Activated CD8-positive, alpha-beta T cell treated with anti-CD3 and anti-CD28 coated beads for 36 hours (primary cell): Measurements from ENCODE around the gene AP4S1. TPM values are rescaled to one million over a fixed set of nuclear protein-coding genes. Genes with fewer than 3 reads are reported as not detected.
"Not testable (repeated sequence)": the region's sequence is repeated elsewhere in the genome, so short reads cannot be mapped to it uniquely, and the experiment has no call there.

Experiments used
- ATAC-seq: fragments of 200-7000 bp; cut with Tn5 transposase; one replicate; pipeline ENCODE4 v1.10.0; 2021; ENCODE audit warnings: mild to moderate bottlenecking, moderate library complexity
- CTCF ChIA-PET: fragments of 350-600 bp; sonication (Branson Sonifier 250); formaldehyde crosslinking; loops from one replicate; lab custom pipeline; 2021; ENCODE audit warnings: antibody characterized with exemption; lab: Charles Lee
- POLR2A ChIA-PET: fragments of 350-600 bp; sonication (Branson Sonifier 250); formaldehyde crosslinking; loops from one replicate; lab custom pipeline; 2021; ENCODE audit warnings: antibody characterized with exemption; lab: Charles Lee
- DNase-seq: peaks from one replicate; pipeline ENCODE4 v3.0.0-alpha.2; 2020
- H3K27ac Mint-ChIP-seq: one replicate; pipeline ENCODE4 v1.8.0; 2021; ENCODE audit warnings: mild to moderate bottlenecking, mixed read lengths
- H3K27me3 Mint-ChIP-seq: one replicate; pipeline ENCODE4 v1.8.0; 2021; ENCODE audit warnings: mixed read lengths
- H3K36me3 Mint-ChIP-seq: one replicate; pipeline ENCODE4 v1.8.0; 2021; ENCODE audit warnings: low read depth, mixed read lengths
- H3K4me1 Mint-ChIP-seq: one replicate; pipeline ENCODE4 v1.8.0; 2021; ENCODE audit warnings: low read depth, mixed read lengths
- H3K4me3 Mint-ChIP-seq: one replicate; pipeline ENCODE4 v1.8.0; 2021; ENCODE audit warnings: mild to moderate bottlenecking, moderate library complexity, mixed read lengths
- H3K9me3 Mint-ChIP-seq: one replicate; pipeline ENCODE4 v1.8.0; 2021; ENCODE audit warnings: mixed read lengths
- intact Hi-C: fragments of 100-400 bp; cut with micrococcal nuclease; formaldehyde crosslinking; loops from one replicate; pipeline ENCODE4 v1.10.0; 2022
- total RNA-seq, 2 experiments: library from RNA; stranded (reverse); gene quantifications; one replicate each; pipeline ENCODE4 v1.2.3, GENCODE V29; 2021
- TF ChIP-seq, protein P1 (sequence below): fragments of 200-600 bp; IDR thresholded peaks from one replicate; pipeline ENCODE4 v1.8.0; 2022; ENCODE audit warnings: antibody characterized with exemption, mild to moderate bottlenecking

AP4S1 gene
- total RNA-seq, 2 experiments from 2014 or later = 3.6 to 4.0 TPM

DNA sequence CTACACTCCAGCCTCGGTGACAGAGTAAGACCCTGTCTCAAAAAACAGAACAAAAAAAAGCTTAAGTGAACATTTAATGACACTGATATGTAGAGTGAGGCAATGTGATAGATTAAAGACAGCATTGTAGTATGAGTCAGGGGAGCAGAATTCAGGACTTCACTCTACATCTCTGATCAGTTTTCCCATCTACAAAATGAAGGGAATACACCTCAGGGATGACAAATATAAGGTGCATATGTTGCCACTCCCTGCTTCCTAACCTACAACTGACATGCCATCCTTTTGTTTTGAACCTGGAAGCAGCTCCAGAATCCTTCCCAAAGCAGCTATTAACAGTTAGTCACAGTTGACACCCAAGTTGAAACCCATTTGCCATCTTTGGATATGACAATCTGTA, 31.6 kb downstream of the AP4S1 start:
- ChIA-PET POLR2A (no interaction called here), CTCF (interaction anchor here (0.6 kb wide), 1 partner anchor 8 kb away, joined by 3 read pairs; no protein-coding TSS in a partner anchor)

DNA sequence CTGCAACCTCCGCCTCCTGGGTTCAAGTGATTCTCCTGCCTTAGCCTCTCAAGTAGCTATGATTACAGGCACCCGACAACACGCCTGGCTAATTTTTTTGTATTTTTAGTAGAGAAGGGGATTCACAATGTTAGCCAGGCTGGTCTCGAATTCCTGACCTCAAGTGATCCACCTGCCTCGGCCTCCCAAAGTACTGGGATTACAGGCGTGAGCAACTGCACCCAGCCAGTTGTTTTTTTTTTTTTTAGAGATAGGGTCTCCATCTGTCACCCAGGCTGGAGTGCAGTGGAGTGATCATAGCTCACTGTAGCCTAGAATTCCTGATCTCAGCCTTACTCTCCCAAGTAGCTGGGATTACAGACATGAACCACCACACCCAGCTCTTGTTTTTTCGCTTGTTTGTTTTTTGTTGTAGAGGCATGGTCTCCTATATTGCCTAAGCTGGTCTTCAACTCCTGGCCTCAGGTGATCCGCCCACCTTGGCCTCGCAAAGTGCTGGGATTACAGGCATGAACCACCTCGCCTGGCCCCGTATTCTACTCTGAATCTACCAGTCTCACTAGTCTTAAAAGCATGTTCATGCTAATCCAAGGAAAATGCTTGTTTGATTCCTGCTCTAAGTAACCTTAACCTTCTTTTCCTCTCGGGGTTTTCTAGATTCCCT, 32.4 kb downstream of the AP4S1 start:
- no peak for ATAC-seq
- intact Hi-C loops = no loop called here
- Mint-ChIP-seq H3K4me1 (peaks cover 10% of the 10 kb centered on the region), H3K9me3 (no peaks in the 10 kb centered on the region), H3K36me3 (peaks cover 1% of the 10 kb centered on the region), H3K4me3 (no peak overlapping the region), H3K27me3 (no peaks in the 10 kb centered on the region), H3K27ac (no peak overlapping the region)
- CTCF ChIA-PET = interaction anchor here (1.1 kb wide), 1 partner anchor 297 kb away, joined by 3 read pairs; no protein-coding TSS in a partner anchor
- no peak for DNase-seq
- POLR2A ChIA-PET = no interaction called here
- TF ChIP-seq, protein P1, sequence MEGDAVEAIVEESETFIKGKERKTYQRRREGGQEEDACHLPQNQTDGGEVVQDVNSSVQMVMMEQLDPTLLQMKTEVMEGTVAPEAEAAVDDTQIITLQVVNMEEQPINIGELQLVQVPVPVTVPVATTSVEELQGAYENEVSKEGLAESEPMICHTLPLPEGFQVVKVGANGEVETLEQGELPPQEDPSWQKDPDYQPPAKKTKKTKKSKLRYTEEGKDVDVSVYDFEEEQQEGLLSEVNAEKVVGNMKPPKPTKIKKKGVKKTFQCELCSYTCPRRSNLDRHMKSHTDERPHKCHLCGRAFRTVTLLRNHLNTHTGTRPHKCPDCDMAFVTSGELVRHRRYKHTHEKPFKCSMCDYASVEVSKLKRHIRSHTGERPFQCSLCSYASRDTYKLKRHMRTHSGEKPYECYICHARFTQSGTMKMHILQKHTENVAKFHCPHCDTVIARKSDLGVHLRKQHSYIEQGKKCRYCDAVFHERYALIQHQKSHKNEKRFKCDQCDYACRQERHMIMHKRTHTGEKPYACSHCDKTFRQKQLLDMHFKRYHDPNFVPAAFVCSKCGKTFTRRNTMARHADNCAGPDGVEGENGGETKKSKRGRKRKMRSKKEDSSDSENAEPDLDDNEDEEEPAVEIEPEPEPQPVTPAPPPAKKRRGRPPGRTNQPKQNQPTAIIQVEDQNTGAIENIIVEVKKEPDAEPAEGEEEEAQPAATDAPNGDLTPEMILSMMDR = no peak

More for the DNA sequence above, 31.6 kb downstream of the AP4S1 start:
- no peak for ATAC-seq
- intact Hi-C loops = no loop called here
- H3K4me1 Mint-ChIP-seq = peaks cover 10% of the 10 kb centered on the region
- H3K9me3 Mint-ChIP-seq = no peaks in the 10 kb centered on the region
- no peaks in the 10 kb centered on the region for H3K27me3 Mint-ChIP-seq
- no peak for DNase-seq
- no peak overlapping the region for H3K4me3 Mint-ChIP-seq
- no peak overlapping the region for H3K27ac Mint-ChIP-seq
- H3K36me3 Mint-ChIP-seq = peaks cover 1% of the 10 kb centered on the region
- TF ChIP-seq, protein P1 = no peak

DNA sequence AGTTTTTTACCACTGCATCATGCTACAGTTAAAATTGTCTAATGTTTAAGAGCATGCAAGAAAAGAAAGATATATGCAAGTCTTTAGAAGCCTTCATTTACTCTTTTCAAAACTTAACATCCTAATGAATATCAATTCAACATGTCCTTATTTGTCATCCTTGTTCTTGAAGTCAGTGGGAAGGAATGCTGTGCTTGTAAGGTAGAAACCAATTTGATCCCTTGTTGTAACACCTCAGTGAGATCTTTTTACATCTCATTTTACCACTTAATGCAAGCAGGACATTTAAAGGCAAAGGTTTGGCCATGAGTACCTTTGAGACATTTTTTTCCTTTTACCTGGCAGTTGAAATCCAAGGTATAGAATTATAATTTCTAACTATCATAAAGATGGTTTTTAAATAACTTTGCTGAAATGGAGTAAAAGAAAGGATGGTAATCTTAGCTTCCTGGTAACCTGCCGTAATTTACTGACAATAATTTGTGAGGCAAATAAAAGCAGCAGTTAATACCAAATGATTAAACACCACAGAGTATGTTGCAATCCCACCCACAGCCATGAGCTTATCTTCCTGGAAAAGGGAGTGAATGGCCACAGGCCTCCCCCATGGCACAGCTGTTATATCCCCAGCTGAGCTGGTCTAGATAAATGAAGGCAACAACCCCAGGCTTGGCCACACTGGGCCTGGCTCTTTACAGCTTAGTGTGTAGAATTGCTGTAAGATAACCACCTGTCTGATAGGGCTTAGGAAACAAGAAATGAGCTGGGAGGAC, 33.9 kb downstream of the AP4S1 start:
- Mint-ChIP-seq H3K4me1 (peaks cover 10% of the 10 kb centered on the region), H3K27ac (no peak overlapping the region), H3K4me3 (no peak overlapping the region), H3K36me3 (peaks cover 1% of the 10 kb centered on the region), H3K27me3 (no peaks in the 10 kb centered on the region), H3K9me3 (no peaks in the 10 kb centered on the region)
- ChIA-PET POLR2A (interaction anchor here (1.0 kb wide), 1 partner anchor 13 kb away, joined by 3 read pairs; no protein-coding TSS in a partner anchor), CTCF (interaction anchor here (1.1 kb wide), 1 partner anchor 79 kb away, joined by 3 read pairs; no protein-coding TSS in a partner anchor)
- DNase-seq (no peak), ATAC-seq (no peak)
- intact Hi-C loops = no loop called here
- TF ChIP-seq, protein P1 = no peak

DNA sequence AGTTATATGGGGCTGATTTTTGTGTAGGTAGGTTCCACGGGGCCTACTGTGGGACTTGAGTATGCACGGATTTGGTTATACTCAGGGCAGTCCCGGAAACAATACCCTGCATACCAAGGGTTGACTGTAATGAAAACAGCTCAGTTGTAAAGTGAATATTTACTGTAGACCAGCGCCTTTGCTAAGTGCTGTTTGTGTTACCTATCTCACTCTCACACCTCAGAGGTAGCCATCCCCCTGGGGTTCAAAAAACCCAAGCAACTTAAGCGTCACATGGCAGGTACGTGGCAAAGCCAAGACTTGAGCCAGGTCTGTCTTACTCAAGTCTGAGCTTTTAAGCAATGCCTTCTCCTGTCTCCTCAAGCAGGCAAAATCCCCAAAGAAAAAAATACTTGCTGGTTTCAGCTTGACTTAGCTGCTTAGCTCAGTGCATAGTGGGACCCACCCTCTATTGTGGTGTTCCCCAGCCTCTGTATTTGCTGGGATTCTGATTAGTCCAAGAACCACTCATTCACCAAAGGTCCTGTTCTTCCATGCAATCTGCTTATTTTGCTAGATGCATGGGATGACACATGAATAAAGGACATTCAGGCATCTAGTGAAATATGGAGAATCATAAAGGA, 34.9 kb downstream of the AP4S1 start:
- peaks cover 1% of the 10 kb centered on the region for H3K36me3 Mint-ChIP-seq
- no peaks in the 10 kb centered on the region for H3K27me3 Mint-ChIP-seq
- DNase-seq = no peak
- no peak overlapping the region for H3K4me3 Mint-ChIP-seq
- intact Hi-C loops = no loop called here
- no peak for ATAC-seq
- POLR2A ChIA-PET = no interaction called here
- no peaks in the 10 kb centered on the region for H3K9me3 Mint-ChIP-seq
- peaks cover 10% of the 10 kb centered on the region for H3K4me1 Mint-ChIP-seq
- TF ChIP-seq, protein P1 = no peak
- H3K27ac Mint-ChIP-seq = no peak overlapping the region
- CTCF ChIA-PET = interaction anchor here (1.0 to 1.5 kb wide), 3 partner anchors 14 to 80 kb away, joined by 3 to 4 read pairs (median 3); no protein-coding TSS in a partner anchor

DNA sequence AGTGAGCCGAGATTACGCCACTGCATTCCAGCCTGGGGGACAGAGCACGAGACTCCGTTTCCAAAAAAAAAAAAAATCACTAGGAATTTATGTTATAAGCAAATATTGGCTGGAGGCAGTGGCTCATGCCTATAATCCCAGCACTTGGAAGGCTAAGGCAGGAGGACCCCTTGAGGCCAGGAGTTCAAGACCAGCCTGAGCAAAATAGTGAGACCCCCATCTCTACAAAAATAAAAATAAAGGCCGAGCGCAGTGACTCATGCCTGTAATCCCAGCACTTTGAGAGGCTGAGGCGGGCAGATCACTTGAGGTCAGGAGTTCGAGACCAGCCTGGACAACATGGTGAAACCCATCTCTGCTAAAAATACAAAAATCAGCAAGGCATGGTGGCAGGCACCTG, 37.5 kb downstream of the AP4S1 start:
- H3K27ac Mint-ChIP-seq, H3K36me3 Mint-ChIP-seq, CTCF ChIA-PET, H3K27me3 Mint-ChIP-seq, POLR2A ChIA-PET, H3K9me3 Mint-ChIP-seq, ATAC-seq, DNase-seq, H3K4me3 Mint-ChIP-seq, H3K4me1 Mint-ChIP-seq, intact Hi-C loops: not testable (repeated sequence)
